HepG2 (cell line): Measurements from ENCODE around the gene ING2. TPM values are rescaled to one million over a fixed set of nuclear protein-coding genes. Genes with fewer than 3 reads are reported as not detected.

Experiments
- ATAC-seq: fragments of 200-7000 bp; cut with Tn5 transposase; 3 replicates; pipeline ENCODE4 v1.9.1; 2020; ENCODE audit warnings: mild to moderate bottlenecking, moderate library complexity
- BruUV-seq: library from RNA; stranded (reverse); fragments of 400-500 nt; replicated peaks from 2 replicates; lab custom pipeline; 2021; lab: Mats Ljungman, UMichigan
- CTCF ChIA-PET: fragments of 300-600 bp; formaldehyde crosslinking; extraction: SDS; loops from one replicate; lab custom pipeline; 2021; ENCODE audit warnings: low total read pairs, inconsistent platforms, low intra/inter-chr PET ratio; lab: Yijun Ruan, JAX
- POLR2A ChIA-PET: fragments of 350-600 bp; sonication (Branson Sonifier 250); formaldehyde crosslinking; loops from one replicate; lab custom pipeline; 2020; ENCODE audit warnings: antibody characterized with exemption, inconsistent platforms; lab: Yijun Ruan, JAX
- DNase-seq: peaks from one replicate; pipeline ENCODE4 v3.0.0-alpha.2; 2015; ENCODE audit warnings: low spot score
- FAIRE-seq: peaks from 3 replicates; lab custom pipeline; 2011; peaks lifted over from hg19 to GRCh38; lab: Jason Lieb, UNC
- H2AFZ ChIP-seq: one replicate; pipeline ENCODE4 v1.6.1; 2011; ENCODE audit warnings: low read length, inconsistent platforms
- H3K27ac ChIP-seq: fragments of 300-600 bp; 3 replicates; pipeline ENCODE4 v1.8.0; 2011; ENCODE audit warnings: mixed run types, mild to moderate bottlenecking, mixed read lengths, low read length, inconsistent platforms; ENCODE audit not compliant: insufficient read depth; ENCODE audit errors: extremely low read length
- H3K27me3 ChIP-seq, 2 experiments: fragments of 200-600 bp in 1 of 2; 2 replicates in 1 of 2; 3 replicates in 1 of 2; pipeline versions ENCODE4 v1.6.0 to v1.8.0; 2011; ENCODE audit warnings: low read length in 2 of 2, mild to moderate bottlenecking in 2 of 2, moderate library complexity in 2 of 2, inconsistent platforms in 1 of 2; ENCODE audit not compliant: insufficient read depth in 2 of 2, control insufficient read depth in 1 of 2
- H3K36me3 ChIP-seq, 2 experiments: fragments of 200-600 bp in 1 of 2; replicated peaks in 1 of 2; 2 replicates in 1 of 2; 3 replicates in 1 of 2; pipeline versions ENCODE4 v1.5.1 to v1.8.0; 2011; ENCODE audit warnings: low read length in 2 of 2, inconsistent platforms in 1 of 2; ENCODE audit not compliant: insufficient read depth in 2 of 2, control insufficient read depth in 1 of 2
- H3K4me1 ChIP-seq: 2 replicates; pipeline ENCODE4 v1.5.1; 2012; ENCODE audit warnings: low read length, inconsistent platforms; ENCODE audit not compliant: insufficient read depth
- H3K4me2 ChIP-seq: 2 replicates; pipeline ENCODE4 v1.6.0; 2011; ENCODE audit warnings: low read depth, low read length, inconsistent platforms
- H3K4me3 ChIP-seq, 3 experiments: fragments of 200-600 bp in 1 of 3; sonication (generic), shearing (Covaris generic) in 1 of 3; replicated peaks in 1 of 3; 2 replicates each; pipeline ENCODE4 v1.5.1; 2011 to 2016; ENCODE audit warnings: low read length in 3 of 3, inconsistent platforms in 2 of 3, low read depth in 2 of 3, mild to moderate bottlenecking in 2 of 3, control low read depth in 1 of 3, mixed read lengths in 1 of 3; ENCODE audit not compliant: insufficient read depth in 1 of 3
- H3K79me2 ChIP-seq: one replicate; pipeline ENCODE4 v1.6.1; 2011; ENCODE audit warnings: low read length, inconsistent platforms; ENCODE audit not compliant: insufficient read depth
- H3K9ac ChIP-seq: 2 replicates; pipeline ENCODE4 v1.6.0; 2011; ENCODE audit warnings: mild to moderate bottlenecking, low read depth, low read length, inconsistent platforms; ENCODE audit not compliant: insufficient read depth
- H3K9me3 ChIP-seq: 2 replicates; pipeline ENCODE4 v1.5.1; 2012; ENCODE audit warnings: mild to moderate bottlenecking, low read length
- H4K20me1 ChIP-seq: 2 replicates; pipeline ENCODE4 v1.6.0; 2011; ENCODE audit warnings: inconsistent platforms, mild to moderate bottlenecking, low read length, moderate library complexity; ENCODE audit not compliant: insufficient read depth
- EZH2 ChIP-seq: conservative IDR thresholded peaks from 2 replicates; pipeline ENCODE4 v1.6.1; 2012; ENCODE audit warnings: mild to moderate bottlenecking, low read depth, low read length, moderate library complexity
- MED13 ChIP-seq: sonication (generic); formaldehyde crosslinking; IDR thresholded peaks from 2 replicates; pipeline ENCODE4 v1.5.0; 2020; ENCODE audit warnings: missing genetic modification reagents
- MTA3 ChIP-seq: sonication (generic); formaldehyde crosslinking; IDR thresholded peaks from 2 replicates; pipeline ENCODE4 v1.4.0; 2020; ENCODE audit warnings: missing genetic modification reagents
- NONO ChIP-seq, 2 experiments: fragments of 450-650 bp in 1 of 2; sonication (generic) in 1 of 2; formaldehyde crosslinking in 1 of 2; IDR thresholded peaks in 1 of 2; conservative IDR thresholded peaks in 1 of 2; 2 replicates each; pipeline versions ENCODE4 v1.6.1 to v1.8.0; 2017 to 2022; ENCODE audit warnings: mild to moderate bottlenecking in 1 of 2, missing genetic modification reagents in 1 of 2, moderate library complexity in 1 of 2
- PRMT3 ChIP-seq: sonication (generic); formaldehyde crosslinking; IDR thresholded peaks from 2 replicates; pipeline ENCODE4 v1.8.1; 2022; ENCODE audit warnings: low read depth, mild to moderate bottlenecking, moderate library complexity, missing genetic modification reagents, borderline replicate concordance
- RFX5 ChIP-seq: IDR thresholded peaks from 2 replicates; pipeline ENCODE4 v1.6.1; 2011; ENCODE audit warnings: low read depth, low read length, improper control_type of control experiment
- ZBTB7A ChIP-seq: sonication (generic); formaldehyde crosslinking; IDR thresholded peaks from 2 replicates; pipeline ENCODE4 v1.8.0; 2022; ENCODE audit warnings: mild to moderate bottlenecking, missing genetic modification reagents
- ZHX1 ChIP-seq: sonication (generic); formaldehyde crosslinking; IDR thresholded peaks from 2 replicates; pipeline ENCODE4 v1.8.1; 2022; ENCODE audit warnings: low read depth, mild to moderate bottlenecking, missing genetic modification reagents
- ZNF879 ChIP-seq: sonication (generic); formaldehyde crosslinking; IDR thresholded peaks from 2 replicates; pipeline ENCODE4 v1.8.1; 2023; ENCODE audit warnings: missing genetic modification reagents
- WGBS: methylation state at CpG from one replicate; pipeline ENCODE4 v1.1.6; 2017; ENCODE audit warnings: low lambda C conversion rate; 5-methylcytosine and 5-hydroxymethylcytosine counted together
- in situ Hi-C: cut with HindIII; loops from 2 replicates; pipeline ENCODE4 v1.10.0; 2017; ENCODE audit warnings: low pct_unique_long_range_greater_than_20kb; ENCODE audit not compliant: extremely low pct_ligation_motif_present
- intact Hi-C: fragments of 100-400 bp; cut with micrococcal nuclease; formaldehyde crosslinking; loops from one replicate; pipeline ENCODE4 v1.10.0; 2022; ENCODE audit not compliant: unreplicated experiment
- polyA plus RNA-seq, 8 experiments: library from polyadenylated mRNA; depleted of rRNA in 3 of 8; stranded (reverse) in 7 of 8; unstranded in 1 of 8; fragments of >200 nt; fragmentation: Illumina TruSeq in 4 of 8; extraction: Trizol in 4 of 8; gene quantifications; 2 replicates each; pipeline versions ENCODE4 v1.2.1 to v1.2.3, GENCODE V29; 2011 to 2016; ENCODE audit warnings: low read depth in 4 of 8, missing spikeins in 1 of 8, mixed read lengths in 1 of 8; ENCODE audit not compliant: insufficient read depth in 1 of 8
- total RNA-seq, 5 experiments: library from RNA; depleted of rRNA; stranded (reverse); fragments of >200 nt; fragmentation: Illumina TruSeq; extraction: Trizol; gene quantifications; 2 replicates each; pipeline ENCODE4 v1.2.3, GENCODE V29; 2016; ENCODE audit warnings: low read depth in 1 of 5
- TF ChIP-seq, protein P1 (sequence below): sonication (generic); formaldehyde crosslinking; IDR thresholded peaks from 2 replicates; pipeline ENCODE4 v1.5.1; 2020; ENCODE audit warnings: missing genetic modification reagents, mild to moderate bottlenecking, borderline replicate concordance
- TF ChIP-seq, protein P2 (sequence below): sonication (generic); formaldehyde crosslinking; IDR thresholded peaks from 2 replicates; pipeline ENCODE4 v1.9.0; 2021; ENCODE audit warnings: mild to moderate bottlenecking, missing genetic modification reagents

Gene ING2
- total and polyA plus RNA-seq, 2 of the 13 experiments (the other 11 are each of a cell fraction or from before 2014, with no cell fraction given): 6.6 to 12.4 TPM

DNA sequence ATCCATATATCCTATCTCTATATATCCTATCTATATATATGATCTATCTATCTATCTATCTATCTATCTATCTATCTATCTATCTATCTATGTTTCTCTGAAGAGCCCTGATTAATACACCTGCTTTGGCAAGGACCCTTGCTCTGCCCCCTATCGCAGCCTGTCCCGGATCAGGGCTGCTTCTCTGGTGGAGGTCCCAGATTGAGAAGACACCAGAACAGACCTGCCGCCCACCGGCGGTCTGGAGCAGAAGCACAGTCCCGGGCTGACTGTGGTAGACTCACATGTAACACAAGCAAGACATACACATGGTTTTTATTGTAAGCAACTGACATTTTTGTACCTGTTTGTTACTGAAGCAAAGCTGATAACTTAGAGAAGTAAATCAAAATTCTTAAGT, 52.8 kb downstream of the ING2 start (continued):
- TF ChIP-seq, protein P1, sequence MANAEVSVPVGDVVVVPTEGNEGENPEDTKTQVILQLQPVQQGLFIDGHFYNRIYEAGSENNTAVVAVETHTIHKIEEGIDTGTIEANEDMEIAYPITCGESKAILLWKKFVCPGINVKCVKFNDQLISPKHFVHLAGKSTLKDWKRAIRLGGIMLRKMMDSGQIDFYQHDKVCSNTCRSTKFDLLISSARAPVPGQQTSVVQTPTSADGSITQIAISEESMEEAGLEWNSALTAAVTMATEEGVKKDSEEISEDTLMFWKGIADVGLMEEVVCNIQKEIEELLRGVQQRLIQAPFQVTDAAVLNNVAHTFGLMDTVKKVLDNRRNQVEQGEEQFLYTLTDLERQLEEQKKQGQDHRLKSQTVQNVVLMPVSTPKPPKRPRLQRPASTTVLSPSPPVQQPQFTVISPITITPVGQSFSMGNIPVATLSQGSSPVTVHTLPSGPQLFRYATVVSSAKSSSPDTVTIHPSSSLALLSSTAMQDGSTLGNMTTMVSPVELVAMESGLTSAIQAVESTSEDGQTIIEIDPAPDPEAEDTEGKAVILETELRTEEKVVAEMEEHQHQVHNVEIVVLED (CRISPR knock-in tag): no peak

GRCh38 chr4:183558873-183559272, 54.0 kb downstream of the ING2 start:
- intact Hi-C loops: no loop called here
- Histone ChIP-seq H3K36me3 (no peaks in the 10 kb centered on the region), H3K4me2 (no peak overlapping the region), H3K4me3 (no peak overlapping the region), H3K9ac (no peak overlapping the region), H2AFZ (no peak overlapping the region), H4K20me1 (no peaks in the 10 kb centered on the region), H3K27ac (no peak overlapping the region), H3K27me3 (peaks cover 0 to 3% of the 10 kb centered on the region in 2 experiments; a peak in 2 of 5 replicates), H3K79me2 (no peaks in the 10 kb centered on the region), H3K4me1 (no peaks in the 10 kb centered on the region), H3K9me3 (no peaks in the 10 kb centered on the region)
- WGBS: 53% methylated on average over 12 of the region's 12 CpGs
- FAIRE-seq: no peak
- no peak for ATAC-seq
- in situ Hi-C loops: no loop called here
- ChIA-PET POLR2A (no interaction called here), CTCF (no interaction called here)
- DNase-seq: no peak
- BruUV-seq: no TSS peak
- TF ChIP-seq ZHX1 (CRISPR knock-in tag) (no peak), PRMT3 (CRISPR knock-in tag) (no peak), MED13 (CRISPR knock-in tag) (no peak), EZH2 (no peak), MTA3 (CRISPR knock-in tag) (no peak), RFX5 (no peak), ZNF879 (CRISPR knock-in tag) (no peak), NONO (IDR thresholded peaks at IDR 0.05) (no peak), NONO (CRISPR knock-in tag; conservative IDR thresholded peaks at IDR 0.05) (no peak), ZBTB7A (CRISPR knock-in tag) (no peak)
- TF ChIP-seq, protein P2, sequence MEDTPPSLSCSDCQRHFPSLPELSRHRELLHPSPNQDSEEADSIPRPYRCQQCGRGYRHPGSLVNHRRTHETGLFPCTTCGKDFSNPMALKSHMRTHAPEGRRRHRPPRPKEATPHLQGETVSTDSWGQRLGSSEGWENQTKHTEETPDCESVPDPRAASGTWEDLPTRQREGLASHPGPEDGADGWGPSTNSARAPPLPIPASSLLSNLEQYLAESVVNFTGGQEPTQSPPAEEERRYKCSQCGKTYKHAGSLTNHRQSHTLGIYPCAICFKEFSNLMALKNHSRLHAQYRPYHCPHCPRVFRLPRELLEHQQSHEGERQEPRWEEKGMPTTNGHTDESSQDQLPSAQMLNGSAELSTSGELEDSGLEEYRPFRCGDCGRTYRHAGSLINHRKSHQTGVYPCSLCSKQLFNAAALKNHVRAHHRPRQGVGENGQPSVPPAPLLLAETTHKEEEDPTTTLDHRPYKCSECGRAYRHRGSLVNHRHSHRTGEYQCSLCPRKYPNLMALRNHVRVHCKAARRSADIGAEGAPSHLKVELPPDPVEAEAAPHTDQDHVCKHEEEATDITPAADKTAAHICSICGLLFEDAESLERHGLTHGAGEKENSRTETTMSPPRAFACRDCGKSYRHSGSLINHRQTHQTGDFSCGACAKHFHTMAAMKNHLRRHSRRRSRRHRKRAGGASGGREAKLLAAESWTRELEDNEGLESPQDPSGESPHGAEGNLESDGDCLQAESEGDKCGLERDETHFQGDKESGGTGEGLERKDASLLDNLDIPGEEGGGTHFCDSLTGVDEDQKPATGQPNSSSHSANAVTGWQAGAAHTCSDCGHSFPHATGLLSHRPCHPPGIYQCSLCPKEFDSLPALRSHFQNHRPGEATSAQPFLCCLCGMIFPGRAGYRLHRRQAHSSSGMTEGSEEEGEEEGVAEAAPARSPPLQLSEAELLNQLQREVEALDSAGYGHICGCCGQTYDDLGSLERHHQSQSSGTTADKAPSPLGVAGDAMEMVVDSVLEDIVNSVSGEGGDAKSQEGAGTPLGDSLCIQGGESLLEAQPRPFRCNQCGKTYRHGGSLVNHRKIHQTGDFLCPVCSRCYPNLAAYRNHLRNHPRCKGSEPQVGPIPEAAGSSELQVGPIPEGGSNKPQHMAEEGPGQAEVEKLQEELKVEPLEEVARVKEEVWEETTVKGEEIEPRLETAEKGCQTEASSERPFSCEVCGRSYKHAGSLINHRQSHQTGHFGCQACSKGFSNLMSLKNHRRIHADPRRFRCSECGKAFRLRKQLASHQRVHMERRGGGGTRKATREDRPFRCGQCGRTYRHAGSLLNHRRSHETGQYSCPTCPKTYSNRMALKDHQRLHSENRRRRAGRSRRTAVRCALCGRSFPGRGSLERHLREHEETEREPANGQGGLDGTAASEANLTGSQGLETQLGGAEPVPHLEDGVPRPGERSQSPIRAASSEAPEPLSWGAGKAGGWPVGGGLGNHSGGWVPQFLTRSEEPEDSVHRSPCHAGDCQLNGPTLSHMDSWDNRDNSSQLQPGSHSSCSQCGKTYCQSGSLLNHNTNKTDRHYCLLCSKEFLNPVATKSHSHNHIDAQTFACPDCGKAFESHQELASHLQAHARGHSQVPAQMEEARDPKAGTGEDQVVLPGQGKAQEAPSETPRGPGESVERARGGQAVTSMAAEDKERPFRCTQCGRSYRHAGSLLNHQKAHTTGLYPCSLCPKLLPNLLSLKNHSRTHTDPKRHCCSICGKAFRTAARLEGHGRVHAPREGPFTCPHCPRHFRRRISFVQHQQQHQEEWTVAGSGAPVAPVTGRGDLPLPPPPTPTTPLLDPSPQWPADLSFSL: no peak
